HepG2 (cell line): Measurements from ENCODE around the gene STK38L. TPM values are rescaled to one million over a fixed set of nuclear protein-coding genes. Genes with fewer than 3 reads are reported as not detected.

Experiments
- FOSL2 ChIP-seq: sonication (generic); formaldehyde crosslinking; IDR thresholded peaks from 2 replicates; pipeline ENCODE4 v1.4.0; 2020; ENCODE audit warnings: missing genetic modification reagents
- GATAD2A ChIP-seq: IDR thresholded peaks from 2 replicates; pipeline ENCODE4 v1.6.1; 2016
- KAT7 ChIP-seq: IDR thresholded peaks from 2 replicates; pipeline ENCODE4 v1.6.1; 2018; ENCODE audit warnings: borderline replicate concordance, missing compliant biosample characterization
- MEIS1 ChIP-seq: sonication (generic); formaldehyde crosslinking; IDR thresholded peaks from 2 replicates; pipeline ENCODE4 v1.9.0; 2021; ENCODE audit warnings: mild to moderate bottlenecking, missing genetic modification reagents, moderate library complexity, borderline replicate concordance
- NR2F1 ChIP-seq, 2 experiments: fragments of 450-650 bp in 1 of 2; formaldehyde crosslinking in 1 of 2; IDR thresholded peaks; 2 replicates each; pipeline versions ENCODE4 v1.5.0 to v1.6.1; 2016 to 2020; ENCODE audit warnings: mild to moderate bottlenecking in 1 of 2, missing compliant biosample characterization in 1 of 2, missing genetic modification reagents in 1 of 2, moderate library complexity in 1 of 2
- NR3C1 ChIP-seq: sonication (generic); formaldehyde crosslinking; IDR thresholded peaks from 2 replicates; pipeline ENCODE4 v1.4.0; 2020; ENCODE audit warnings: missing genetic modification reagents
- PHF8 ChIP-seq: sonication (generic); formaldehyde crosslinking; IDR thresholded peaks from 2 replicates; pipeline ENCODE4 v1.5.0; 2020; ENCODE audit warnings: missing genetic modification reagents
- SMAD9 ChIP-seq: sonication (generic); formaldehyde crosslinking; IDR thresholded peaks from 2 replicates; pipeline ENCODE4 v1.5.1; 2020; ENCODE audit warnings: mild to moderate bottlenecking, missing genetic modification reagents
- TSC22D2 ChIP-seq: sonication (generic); formaldehyde crosslinking; IDR thresholded peaks from 2 replicates; pipeline ENCODE4 v1.5.1; 2020; ENCODE audit warnings: missing genetic modification reagents, mild to moderate bottlenecking, borderline replicate concordance
- ZFAT ChIP-seq: sonication (generic); formaldehyde crosslinking; conservative IDR thresholded peaks from 2 replicates; pipeline ENCODE4 v1.8.1; 2023; ENCODE audit warnings: missing genetic modification reagents, inconsistent platforms
- ZNF10 ChIP-seq: sonication (generic); formaldehyde crosslinking; IDR thresholded peaks from 2 replicates; pipeline ENCODE4 v1.4.0; 2020; ENCODE audit warnings: mild to moderate bottlenecking, low read depth, missing genetic modification reagents, borderline replicate concordance
- ZNF101 ChIP-seq: sonication (generic); formaldehyde crosslinking; IDR thresholded peaks from 2 replicates; pipeline ENCODE4 v1.4.0; 2020; ENCODE audit warnings: mild to moderate bottlenecking, low read depth, missing genetic modification reagents, borderline replicate concordance
- ZNF333 ChIP-seq: sonication (generic); formaldehyde crosslinking; IDR thresholded peaks from 2 replicates; pipeline ENCODE4 v1.4.0; 2020; ENCODE audit warnings: mild to moderate bottlenecking, missing genetic modification reagents, borderline replicate concordance
- ZNF441 ChIP-seq: sonication (generic); formaldehyde crosslinking; IDR thresholded peaks from 2 replicates; pipeline ENCODE4 v1.7.0; 2021; ENCODE audit warnings: missing genetic modification reagents, borderline replicate concordance
- ZNF616 ChIP-seq: sonication (generic); formaldehyde crosslinking; IDR thresholded peaks from 2 replicates; pipeline ENCODE4 v1.5.0; 2020; ENCODE audit warnings: low read depth, mild to moderate bottlenecking, missing genetic modification reagents
- ZNF672 ChIP-seq: sonication (generic); formaldehyde crosslinking; IDR thresholded peaks from 2 replicates; pipeline ENCODE4 v1.8.1; 2022; ENCODE audit warnings: missing genetic modification reagents
- ZNF782 ChIP-seq: sonication (generic); formaldehyde crosslinking; IDR thresholded peaks from 2 replicates; pipeline ENCODE4 v1.4.0; 2020; ENCODE audit warnings: missing genetic modification reagents, mild to moderate bottlenecking, borderline replicate concordance
- polyA plus RNA-seq, 8 experiments: library from polyadenylated mRNA; depleted of rRNA in 3 of 8; stranded (reverse) in 7 of 8; unstranded in 1 of 8; fragments of >200 nt; fragmentation: Illumina TruSeq in 4 of 8; extraction: Trizol in 4 of 8; gene quantifications; 2 replicates each; pipeline versions ENCODE4 v1.2.1 to v1.2.3, GENCODE V29; 2011 to 2016; ENCODE audit warnings: low read depth in 4 of 8, missing spikeins in 1 of 8, mixed read lengths in 1 of 8; ENCODE audit not compliant: insufficient read depth in 1 of 8
- total RNA-seq, 5 experiments: library from RNA; depleted of rRNA; stranded (reverse); fragments of >200 nt; fragmentation: Illumina TruSeq; extraction: Trizol; gene quantifications; 2 replicates each; pipeline ENCODE4 v1.2.3, GENCODE V29; 2016; ENCODE audit warnings: low read depth in 1 of 5
- TF ChIP-seq, protein P1 (sequence below): sonication (generic); formaldehyde crosslinking; IDR thresholded peaks from 2 replicates; pipeline ENCODE4 v1.8.0; 2022; ENCODE audit warnings: mild to moderate bottlenecking, missing genetic modification reagents; ENCODE audit not compliant: insufficient replicate concordance
- TF ChIP-seq, protein P2 (sequence below): sonication (generic); formaldehyde crosslinking; IDR thresholded peaks from 2 replicates; pipeline ENCODE4 v1.8.0; 2022; ENCODE audit warnings: missing genetic modification reagents, mild to moderate bottlenecking, inconsistent platforms, borderline replicate concordance
- TF ChIP-seq, protein P3 (sequence below): sonication (generic); formaldehyde crosslinking; IDR thresholded peaks from 2 replicates; pipeline ENCODE4 v1.5.0; 2020; ENCODE audit warnings: mild to moderate bottlenecking, missing genetic modification reagents
- TF ChIP-seq, protein P4 (sequence below): sonication (generic); formaldehyde crosslinking; IDR thresholded peaks from 2 replicates; pipeline ENCODE4 v1.4.0; 2020; ENCODE audit warnings: missing genetic modification reagents

STK38L gene
- total and polyA plus RNA-seq, 2 of the 13 experiments (the other 11 are each of a cell fraction or from before 2014, with no cell fraction given) = 6.1 to 26.4 TPM

DNA sequence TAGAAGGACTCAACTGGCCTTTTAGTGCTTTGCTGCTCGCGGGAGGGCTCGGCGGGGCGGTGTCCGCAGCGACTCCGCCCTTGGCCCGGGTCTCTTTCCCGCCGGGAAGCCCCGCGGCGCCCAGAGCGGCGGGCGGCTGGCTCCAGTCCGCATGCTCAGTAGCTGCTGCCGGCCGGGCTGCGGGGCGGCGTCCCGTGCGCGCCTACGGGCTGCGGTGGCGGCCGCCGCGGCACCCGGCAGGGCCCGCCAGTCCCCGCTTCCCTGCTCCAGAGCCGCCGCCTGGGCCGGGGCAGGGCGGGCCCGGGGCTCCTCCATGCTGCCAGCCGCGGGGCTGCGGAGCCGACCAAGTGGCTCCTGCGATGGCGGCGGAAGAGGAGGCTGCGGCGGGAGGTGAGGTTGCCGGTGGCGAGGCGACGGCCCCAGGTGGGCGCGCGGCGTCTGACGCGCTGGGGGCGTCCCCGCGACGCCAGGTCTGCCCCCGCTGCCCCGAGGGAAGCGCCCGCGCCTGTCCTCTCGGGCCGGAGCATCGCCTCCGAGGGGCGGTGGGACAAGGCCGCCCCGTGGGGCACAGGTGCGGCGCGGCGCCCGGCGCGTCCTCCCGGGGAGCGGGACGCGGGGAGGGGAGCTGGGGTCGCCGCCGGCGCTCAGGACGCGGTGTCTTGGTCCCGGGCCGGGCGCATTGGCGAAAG lies 88.8 kb downstream of the STK38L start, which contains the start of gene BMAL2 (continued):
- TF ChIP-seq TSC22D2 (CRISPR knock-in tag) (no peak), ZNF672 (no peak), ZNF782 (CRISPR knock-in tag) (no peak), FOSL2 (CRISPR knock-in tag) (no peak), MEIS1 (peak; percentile 60; the same call in 1 of the 2 replicates), GATAD2A (CRISPR knock-in tag) (no peak), ZNF10 (CRISPR knock-in tag) (no peak), ZFAT (no peak), ZNF441 (CRISPR knock-in tag) (0 out of 2 replicates have a peak, but pooled peaks have one; percentile 70), KAT7 (CRISPR knock-in tag) (no peak), PHF8 (peak; percentile 41), ZNF101 (CRISPR knock-in tag) (no peak), ZNF333 (CRISPR knock-in tag) (no peak), NR3C1 (no peak), ZNF616 (peak; percentile 81; the same call in 1 of the 2 replicates), NR2F1 (CRISPR knock-in tag; IDR thresholded peaks at IDR 0.05) (no peak), SMAD9 (no peak)
- TF ChIP-seq, protein P1, sequence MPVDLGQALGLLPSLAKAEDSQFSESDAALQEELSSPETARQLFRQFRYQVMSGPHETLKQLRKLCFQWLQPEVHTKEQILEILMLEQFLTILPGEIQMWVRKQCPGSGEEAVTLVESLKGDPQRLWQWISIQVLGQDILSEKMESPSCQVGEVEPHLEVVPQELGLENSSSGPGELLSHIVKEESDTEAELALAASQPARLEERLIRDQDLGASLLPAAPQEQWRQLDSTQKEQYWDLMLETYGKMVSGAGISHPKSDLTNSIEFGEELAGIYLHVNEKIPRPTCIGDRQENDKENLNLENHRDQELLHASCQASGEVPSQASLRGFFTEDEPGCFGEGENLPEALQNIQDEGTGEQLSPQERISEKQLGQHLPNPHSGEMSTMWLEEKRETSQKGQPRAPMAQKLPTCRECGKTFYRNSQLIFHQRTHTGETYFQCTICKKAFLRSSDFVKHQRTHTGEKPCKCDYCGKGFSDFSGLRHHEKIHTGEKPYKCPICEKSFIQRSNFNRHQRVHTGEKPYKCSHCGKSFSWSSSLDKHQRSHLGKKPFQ (CRISPR knock-in tag) = no peak
- TF ChIP-seq, protein P2, sequence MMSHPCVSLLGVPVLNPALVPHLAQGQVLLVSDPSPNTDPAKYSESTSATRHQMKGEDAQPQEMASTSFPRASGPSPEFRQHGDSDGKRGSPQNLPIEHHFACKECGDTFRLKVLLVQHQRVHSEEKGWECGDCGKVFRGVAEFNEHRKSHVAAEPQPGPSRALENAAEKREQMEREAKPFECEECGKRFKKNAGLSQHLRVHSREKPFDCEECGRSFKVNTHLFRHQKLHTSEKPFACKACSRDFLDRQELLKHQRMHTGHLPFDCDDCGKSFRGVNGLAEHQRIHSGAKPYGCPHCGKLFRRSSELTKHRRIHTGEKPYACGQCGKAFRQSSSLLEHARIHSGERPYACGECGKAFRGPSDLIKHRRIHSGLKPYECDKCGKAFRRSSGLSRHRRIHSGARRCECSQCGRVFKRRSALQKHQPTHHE = no peak
- TF ChIP-seq, protein P3, sequence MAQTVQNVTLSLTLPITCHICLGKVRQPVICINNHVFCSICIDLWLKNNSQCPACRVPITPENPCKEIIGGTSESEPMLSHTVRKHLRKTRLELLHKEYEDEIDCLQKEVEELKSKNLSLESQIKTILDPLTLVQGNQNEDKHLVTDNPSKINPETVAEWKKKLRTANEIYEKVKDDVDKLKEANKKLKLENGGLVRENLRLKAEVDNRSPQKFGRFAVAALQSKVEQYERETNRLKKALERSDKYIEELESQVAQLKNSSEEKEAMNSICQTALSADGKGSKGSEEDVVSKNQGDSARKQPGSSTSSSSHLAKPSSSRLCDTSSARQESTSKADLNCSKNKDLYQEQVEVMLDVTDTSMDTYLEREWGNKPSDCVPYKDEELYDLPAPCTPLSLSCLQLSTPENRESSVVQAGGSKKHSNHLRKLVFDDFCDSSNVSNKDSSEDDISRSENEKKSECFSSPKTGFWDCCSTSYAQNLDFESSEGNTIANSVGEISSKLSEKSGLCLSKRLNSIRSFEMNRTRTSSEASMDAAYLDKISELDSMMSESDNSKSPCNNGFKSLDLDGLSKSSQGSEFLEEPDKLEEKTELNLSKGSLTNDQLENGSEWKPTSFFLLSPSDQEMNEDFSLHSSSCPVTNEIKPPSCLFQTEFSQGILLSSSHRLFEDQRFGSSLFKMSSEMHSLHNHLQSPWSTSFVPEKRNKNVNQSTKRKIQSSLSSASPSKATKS (CRISPR knock-in tag) = no peak
- TF ChIP-seq, protein P4, sequence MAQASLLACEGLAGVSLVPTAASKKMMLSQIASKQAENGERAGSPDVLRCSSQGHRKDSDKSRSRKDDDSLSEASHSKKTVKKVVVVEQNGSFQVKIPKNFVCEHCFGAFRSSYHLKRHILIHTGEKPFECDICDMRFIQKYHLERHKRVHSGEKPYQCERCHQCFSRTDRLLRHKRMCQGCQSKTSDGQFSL (CRISPR knock-in tag) = no peak
- TF ChIP-seq, all 625 proteins: peak for 55
